WTC11 (cell line): ENCODE measurements around the gene CLSTN2. TPM values are rescaled to one million over a fixed set of nuclear protein-coding genes. Genes with fewer than 3 reads are reported as not detected.

Experiments used
- ATAC-seq: fragments of 200-7000 bp; cut with Tn5 transposase; 2 replicates; pipeline ENCODE4 v1.10.0; 2021; ENCODE audit warnings: mild to moderate bottlenecking, moderate library complexity
- CTCF ChIA-PET: fragments of 300-600 bp; sonication (Branson Sonifier 250); formaldehyde crosslinking; loops from one replicate; lab custom pipeline; 2021; ENCODE audit warnings: antibody characterized with exemption; lab: Charles Lee
- POLR2A ChIA-PET: fragments of 350-600 bp; sonication (Branson Sonifier 250); formaldehyde crosslinking; loops from one replicate; lab custom pipeline; 2021; ENCODE audit warnings: antibody characterized with exemption; lab: Charles Lee
- DNase-seq: peaks from one replicate; pipeline ENCODE4 v3.0.0; 2021; ENCODE audit warnings: low spot score
- H3K27ac Mint-ChIP-seq: 2 replicates; pipeline ENCODE4 v1.8.0; 2021; ENCODE audit warnings: mixed read lengths
- H3K27me3 Mint-ChIP-seq: 2 replicates; pipeline ENCODE4 v1.8.0; 2021; ENCODE audit warnings: low read depth, mild to moderate bottlenecking, moderate library complexity, mixed read lengths
- H3K36me3 Mint-ChIP-seq: 2 replicates; pipeline ENCODE4 v1.8.0; 2021; ENCODE audit warnings: mixed read lengths
- H3K4me1 Mint-ChIP-seq: 2 replicates; pipeline ENCODE4 v1.8.0; 2022; ENCODE audit warnings: mixed read lengths
- H3K4me3 Mint-ChIP-seq: 2 replicates; pipeline ENCODE4 v1.8.0; 2021; ENCODE audit warnings: mild to moderate bottlenecking, moderate library complexity, mixed read lengths
- H3K9me3 Mint-ChIP-seq: 2 replicates; pipeline ENCODE4 v1.8.0; 2021; ENCODE audit warnings: mixed read lengths
- ATF1 ChIP-seq: sonication (generic); formaldehyde crosslinking; IDR thresholded peaks from 2 replicates; pipeline ENCODE4 v1.8.1; 2023; ENCODE audit warnings: mild to moderate bottlenecking, moderate library complexity, missing genetic modification reagents
- CBFB ChIP-seq: sonication (generic); formaldehyde crosslinking; IDR thresholded peaks from 2 replicates; pipeline ENCODE4 v1.8.1; 2022; ENCODE audit warnings: mild to moderate bottlenecking, low read depth, missing genetic modification reagents
- E2F5 ChIP-seq: sonication (generic); formaldehyde crosslinking; IDR thresholded peaks from 2 replicates; pipeline ENCODE4 v1.8.1; 2022; ENCODE audit warnings: mild to moderate bottlenecking, moderate library complexity, missing genetic modification reagents
- ESRRA ChIP-seq: sonication (generic); formaldehyde crosslinking; IDR thresholded peaks from 2 replicates; pipeline ENCODE4 v1.8.1; 2022; ENCODE audit warnings: mild to moderate bottlenecking, missing genetic modification reagents, borderline replicate concordance
- FOXP1 ChIP-seq: sonication (generic); formaldehyde crosslinking; IDR thresholded peaks from 2 replicates; pipeline ENCODE4 v1.8.0; 2022; ENCODE audit warnings: missing genetic modification reagents, mild to moderate bottlenecking, moderate library complexity, borderline replicate concordance
- GABPB1 ChIP-seq: sonication (generic); formaldehyde crosslinking; IDR thresholded peaks from 2 replicates; pipeline ENCODE4 v1.8.1; 2023; ENCODE audit warnings: mild to moderate bottlenecking, missing genetic modification reagents
- JAZF1 ChIP-seq: fragments of 250-450 bp; sonication (Bioruptor Pico); IDR thresholded peaks from 2 replicates; pipeline ENCODE4 v1.9.0; 2021; ENCODE audit warnings: moderate library complexity, mild to moderate bottlenecking, inconsistent platforms
- JUN ChIP-seq: sonication (generic); formaldehyde crosslinking; IDR thresholded peaks from 2 replicates; pipeline ENCODE4 v1.8.0; 2023; ENCODE audit warnings: mild to moderate bottlenecking, missing genetic modification reagents
- NFE2L1 ChIP-seq: sonication (generic); formaldehyde crosslinking; IDR thresholded peaks from 2 replicates; pipeline ENCODE4 v1.8.1; 2023; ENCODE audit warnings: missing genetic modification reagents
- NR3C1 ChIP-seq: sonication (generic); formaldehyde crosslinking; conservative IDR thresholded peaks from 2 replicates; pipeline ENCODE4 v1.8.1; 2023; ENCODE audit warnings: low read depth, mild to moderate bottlenecking, missing genetic modification reagents
- RORB ChIP-seq: fragments of 250-450 bp; sonication (Bioruptor Pico); IDR thresholded peaks from 2 replicates; pipeline ENCODE4 v1.9.0; 2021; ENCODE audit warnings: mild to moderate bottlenecking
- TEAD1 ChIP-seq: sonication (generic); formaldehyde crosslinking; IDR thresholded peaks from 2 replicates; pipeline ENCODE4 v1.8.0; 2022; ENCODE audit warnings: mild to moderate bottlenecking, missing genetic modification reagents
- ZMAT4 ChIP-seq: fragments of 250-450 bp; sonication (Bioruptor Pico); IDR thresholded peaks from 2 replicates; pipeline ENCODE4 v1.9.0; 2021; ENCODE audit warnings: mild to moderate bottlenecking
- ZNF121 ChIP-seq: sonication (generic); formaldehyde crosslinking; IDR thresholded peaks from 2 replicates; pipeline ENCODE4 v1.8.0; 2023; ENCODE audit warnings: missing genetic modification reagents
- ZNF138 ChIP-seq: sonication (generic); formaldehyde crosslinking; conservative IDR thresholded peaks from 2 replicates; pipeline ENCODE4 v1.8.1; 2022; ENCODE audit warnings: mild to moderate bottlenecking, moderate library complexity, missing genetic modification reagents
- ZNF263 ChIP-seq: sonication (generic); formaldehyde crosslinking; IDR thresholded peaks from 2 replicates; pipeline ENCODE4 v1.8.1; 2022; ENCODE audit warnings: low read depth, mild to moderate bottlenecking, moderate library complexity, missing genetic modification reagents
- ZNF416 ChIP-seq: fragments of 250-450 bp; sonication (Bioruptor Pico); IDR thresholded peaks from 2 replicates; pipeline ENCODE4 v1.9.0; 2021; ENCODE audit warnings: mild to moderate bottlenecking, inconsistent platforms
- total RNA-seq: library from RNA; stranded (reverse); gene quantifications from 3 replicates; pipeline ENCODE4 v1.2.3, GENCODE V29; 2021
- TF ChIP-seq, protein P1 (sequence below): fragments of 250-450 bp; sonication (Bioruptor Pico); IDR thresholded peaks from 2 replicates; pipeline ENCODE4 v1.9.0; 2021; ENCODE audit warnings: mild to moderate bottlenecking
- TF ChIP-seq, protein P2 (sequence below): fragments of 250-450 bp; sonication (Bioruptor Pico); IDR thresholded peaks from 2 replicates; pipeline ENCODE4 v1.9.0; 2021; ENCODE audit warnings: moderate library complexity, mild to moderate bottlenecking, inconsistent platforms, borderline replicate concordance
- TF ChIP-seq, protein P3 (sequence below): sonication (generic); formaldehyde crosslinking; IDR thresholded peaks from 2 replicates; pipeline ENCODE4 v1.8.1; 2022; ENCODE audit warnings: low read depth, mild to moderate bottlenecking, moderate library complexity, missing genetic modification reagents, borderline replicate concordance
- TF ChIP-seq, protein P4 (sequence below): sonication (generic); formaldehyde crosslinking; IDR thresholded peaks from 2 replicates; pipeline ENCODE4 v1.8.1; 2023; ENCODE audit warnings: mild to moderate bottlenecking, missing genetic modification reagents, moderate library complexity
- TF ChIP-seq, protein P5 (sequence below): fragments of 250-450 bp; sonication (Bioruptor Pico); conservative IDR thresholded peaks from 2 replicates; pipeline ENCODE4 v1.9.0; 2021; ENCODE audit warnings: mild to moderate bottlenecking

CLSTN2 gene
- total RNA-seq, 1 experiment from 2014 or later = 0.35 TPM

- POLR2A ChIA-PET = no interaction called here
Observed at GRCh38 chr3:140472306-140473020, 537.5 kb downstream of the CLSTN2 start.

GRCh38 chr3:140487566-140487965, 552.6 kb downstream of the CLSTN2 start:
- Mint-ChIP-seq H3K9me3 (peaks cover 36% of the 10 kb centered on the region), H3K27me3 (no peaks in the 10 kb centered on the region), H3K4me3 (no peak overlapping the region), H3K4me1 (no peaks in the 10 kb centered on the region), H3K36me3 (peaks cover 21% of the 10 kb centered on the region), H3K27ac (no peak overlapping the region)
- DNase-seq = no peak
- ChIA-PET POLR2A (no interaction called here), CTCF (no interaction called here)
- TF ChIP-seq TEAD1 (CRISPR knock-in tag) = no peak
- TF ChIP-seq, protein P1, sequence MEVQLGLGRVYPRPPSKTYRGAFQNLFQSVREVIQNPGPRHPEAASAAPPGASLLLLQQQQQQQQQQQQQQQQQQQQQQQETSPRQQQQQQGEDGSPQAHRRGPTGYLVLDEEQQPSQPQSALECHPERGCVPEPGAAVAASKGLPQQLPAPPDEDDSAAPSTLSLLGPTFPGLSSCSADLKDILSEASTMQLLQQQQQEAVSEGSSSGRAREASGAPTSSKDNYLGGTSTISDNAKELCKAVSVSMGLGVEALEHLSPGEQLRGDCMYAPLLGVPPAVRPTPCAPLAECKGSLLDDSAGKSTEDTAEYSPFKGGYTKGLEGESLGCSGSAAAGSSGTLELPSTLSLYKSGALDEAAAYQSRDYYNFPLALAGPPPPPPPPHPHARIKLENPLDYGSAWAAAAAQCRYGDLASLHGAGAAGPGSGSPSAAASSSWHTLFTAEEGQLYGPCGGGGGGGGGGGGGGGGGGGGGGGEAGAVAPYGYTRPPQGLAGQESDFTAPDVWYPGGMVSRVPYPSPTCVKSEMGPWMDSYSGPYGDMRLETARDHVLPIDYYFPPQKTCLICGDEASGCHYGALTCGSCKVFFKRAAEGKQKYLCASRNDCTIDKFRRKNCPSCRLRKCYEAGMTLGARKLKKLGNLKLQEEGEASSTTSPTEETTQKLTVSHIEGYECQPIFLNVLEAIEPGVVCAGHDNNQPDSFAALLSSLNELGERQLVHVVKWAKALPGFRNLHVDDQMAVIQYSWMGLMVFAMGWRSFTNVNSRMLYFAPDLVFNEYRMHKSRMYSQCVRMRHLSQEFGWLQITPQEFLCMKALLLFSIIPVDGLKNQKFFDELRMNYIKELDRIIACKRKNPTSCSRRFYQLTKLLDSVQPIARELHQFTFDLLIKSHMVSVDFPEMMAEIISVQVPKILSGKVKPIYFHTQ (CRISPR knock-in tag) = no peak
- TF ChIP-seq, protein P2, sequence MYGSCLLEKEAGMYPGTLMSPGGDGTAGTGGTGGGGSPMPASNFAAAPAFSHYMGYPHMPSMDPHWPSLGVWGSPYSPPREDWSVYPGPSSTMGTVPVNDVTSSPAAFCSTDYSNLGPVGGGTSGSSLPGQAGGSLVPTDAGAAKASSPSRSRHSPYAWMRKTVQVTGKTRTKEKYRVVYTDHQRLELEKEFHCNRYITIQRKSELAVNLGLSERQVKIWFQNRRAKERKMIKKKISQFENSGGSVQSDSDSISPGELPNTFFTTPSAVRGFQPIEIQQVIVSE = no peak
- TF ChIP-seq RORB (CRISPR knock-in tag) = no peak
- no peak for TF ChIP-seq NFE2L1 (CRISPR knock-in tag)
- TF ChIP-seq E2F5 (CRISPR knock-in tag) = no peak
- no peak for TF ChIP-seq JAZF1 (CRISPR knock-in tag)
- no peak for TF ChIP-seq ATF1 (CRISPR knock-in tag)
- TF ChIP-seq NR3C1 = no peak
- TF ChIP-seq, protein P3, sequence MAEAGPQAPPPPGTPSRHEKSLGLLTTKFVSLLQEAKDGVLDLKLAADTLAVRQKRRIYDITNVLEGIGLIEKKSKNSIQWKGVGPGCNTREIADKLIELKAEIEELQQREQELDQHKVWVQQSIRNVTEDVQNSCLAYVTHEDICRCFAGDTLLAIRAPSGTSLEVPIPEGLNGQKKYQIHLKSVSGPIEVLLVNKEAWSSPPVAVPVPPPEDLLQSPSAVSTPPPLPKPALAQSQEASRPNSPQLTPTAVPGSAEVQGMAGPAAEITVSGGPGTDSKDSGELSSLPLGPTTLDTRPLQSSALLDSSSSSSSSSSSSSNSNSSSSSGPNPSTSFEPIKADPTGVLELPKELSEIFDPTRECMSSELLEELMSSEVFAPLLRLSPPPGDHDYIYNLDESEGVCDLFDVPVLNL = no peak
- TF ChIP-seq, protein P4, sequence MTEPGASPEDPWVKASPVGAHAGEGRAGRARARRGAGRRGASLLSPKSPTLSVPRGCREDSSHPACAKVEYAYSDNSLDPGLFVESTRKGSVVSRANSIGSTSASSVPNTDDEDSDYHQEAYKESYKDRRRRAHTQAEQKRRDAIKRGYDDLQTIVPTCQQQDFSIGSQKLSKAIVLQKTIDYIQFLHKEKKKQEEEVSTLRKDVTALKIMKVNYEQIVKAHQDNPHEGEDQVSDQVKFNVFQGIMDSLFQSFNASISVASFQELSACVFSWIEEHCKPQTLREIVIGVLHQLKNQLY = no peak
- TF ChIP-seq GABPB1 (CRISPR knock-in tag) = no peak
- no peak for TF ChIP-seq ZNF121
- TF ChIP-seq ZNF416 (CRISPR knock-in tag) = no peak
- TF ChIP-seq ZMAT4 = no peak
- no peak for TF ChIP-seq FOXP1
- TF ChIP-seq ESRRA = no peak
- no peak for TF ChIP-seq JUN (CRISPR knock-in tag)
- TF ChIP-seq, protein P5, sequence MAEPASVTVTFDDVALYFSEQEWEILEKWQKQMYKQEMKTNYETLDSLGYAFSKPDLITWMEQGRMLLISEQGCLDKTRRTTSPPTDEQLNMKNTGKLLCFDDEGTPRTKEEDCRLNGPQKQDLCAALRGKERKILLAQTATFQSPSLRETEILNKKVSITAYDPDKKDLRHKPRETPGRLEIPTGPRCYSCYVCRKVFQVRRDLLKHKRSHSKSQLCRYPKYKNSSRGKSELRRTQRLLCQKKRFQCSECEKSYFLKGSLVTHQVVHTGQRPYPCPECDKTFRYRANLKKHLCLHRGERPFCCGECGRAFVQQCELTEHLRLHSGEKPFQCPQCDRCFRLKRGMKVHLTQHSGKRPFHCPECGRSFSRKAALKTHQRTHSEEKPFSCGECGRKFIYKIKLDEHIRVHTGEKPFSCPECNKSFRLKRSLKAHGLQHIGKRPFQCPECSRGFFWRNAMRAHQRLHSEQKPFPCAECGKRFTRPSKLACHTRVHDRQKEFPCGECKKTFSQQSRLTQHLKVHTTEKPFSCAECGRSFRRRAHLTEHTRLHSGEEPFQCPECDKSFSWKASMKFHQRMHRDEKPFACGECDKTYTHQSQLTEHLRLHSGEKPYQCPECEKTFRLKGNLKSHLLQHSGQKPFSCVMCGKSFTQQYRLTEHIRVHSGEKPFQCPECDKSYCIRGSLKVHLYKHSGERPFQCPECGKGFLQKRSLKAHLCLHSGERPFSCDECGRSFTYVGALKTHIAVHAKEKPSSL (CRISPR knock-in tag) = no peak
- TF ChIP-seq CBFB (CRISPR knock-in tag) = no peak
- ATAC-seq = no peak

More at GRCh38 chr3:140472306-140473020, 537.5 kb downstream of the CLSTN2 start:
- Mint-ChIP-seq H3K36me3 (no peaks in the 10 kb centered on the region), H3K27ac (no peak overlapping the region), H3K9me3 (peaks cover 8% of the 10 kb centered on the region), H3K4me1 (peaks cover 26% of the 10 kb centered on the region), H3K4me3 (no peak overlapping the region), H3K27me3 (peaks cover 12% of the 10 kb centered on the region)
- DNase-seq (no peak), ATAC-seq (no peak)
- CTCF ChIA-PET = no interaction called here
- TF ChIP-seq ZNF263 (no peak), ZNF138 (CRISPR knock-in tag) (no peak)
